Stimulated activated CD4-positive, alpha-beta T cell treated with anti-CD3 and anti-CD28 coated beads, Interleukin-4, amount 100 ng/mL, for 4 hours (primary cell): Measurements from ENCODE around the gene TMEM154.

Experiments
- DNase-seq, 2 experiments: peaks; one replicate each; pipeline ENCODE4 v3.0.0-alpha.2; 2020

TMEM154 gene

DNA sequence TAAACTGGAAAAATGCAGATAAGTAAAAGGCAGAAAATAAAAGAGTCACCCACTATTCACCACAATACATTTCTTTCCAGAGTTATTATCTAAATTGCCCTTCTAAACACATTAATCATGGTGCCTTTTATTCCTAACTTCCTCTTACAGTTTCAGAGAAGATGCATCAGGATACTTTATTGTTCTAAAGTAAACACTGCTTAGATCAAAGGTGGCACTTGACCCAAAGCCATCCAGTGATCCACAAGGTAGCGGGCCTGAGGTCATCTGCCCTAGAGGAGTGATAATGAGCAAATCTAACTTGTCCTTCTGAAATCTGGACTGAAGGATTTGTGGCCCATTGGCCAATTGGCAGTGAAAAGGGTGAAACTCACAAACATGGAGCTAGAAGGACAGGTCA is 12.0 kb upstream of the TMEM154 start:
- no peak for DNase-seq

DNA sequence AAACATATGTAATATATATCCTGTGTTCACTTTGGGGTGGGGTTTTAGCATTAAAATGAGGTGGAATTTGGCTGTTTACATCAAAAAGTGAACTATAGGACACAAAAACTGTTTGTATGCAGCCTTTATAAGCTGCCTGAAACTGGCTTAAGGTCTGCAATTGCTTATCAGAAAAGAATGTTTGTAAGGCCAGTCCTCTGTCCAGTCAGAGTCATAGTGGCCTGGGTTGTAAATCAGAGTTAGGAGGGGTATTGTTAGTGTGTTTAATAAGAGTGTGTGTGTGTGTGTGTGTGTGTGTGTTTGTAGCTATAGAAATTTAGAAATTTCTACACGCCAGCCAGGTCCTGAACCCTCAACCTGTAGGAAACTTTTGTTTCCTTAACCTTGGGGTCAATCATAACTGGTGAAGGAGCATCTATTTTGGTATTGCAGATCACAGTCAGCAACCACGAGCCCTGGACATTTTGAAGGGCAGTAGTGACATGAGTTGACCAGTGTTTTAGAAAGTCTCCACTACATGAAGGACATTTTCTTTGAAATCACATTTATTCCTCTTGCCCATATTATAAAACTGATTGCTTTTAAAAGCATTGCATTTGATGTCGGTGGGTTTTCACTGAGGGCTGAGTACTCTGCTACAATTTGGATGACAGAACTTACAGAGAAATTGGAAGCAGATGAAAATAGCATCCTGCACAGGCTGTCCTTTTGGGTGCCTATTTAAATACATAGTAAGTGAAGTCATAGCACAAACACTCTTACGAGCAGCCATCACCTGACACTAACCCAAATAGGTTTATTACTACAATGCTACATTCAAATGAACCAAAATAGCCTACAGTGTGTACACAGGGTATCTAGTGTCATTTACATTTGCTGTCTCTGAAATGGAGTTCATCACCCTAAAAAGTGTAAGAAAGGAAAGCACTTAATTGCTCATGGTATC is 11.2 kb upstream of the TMEM154 start:
- no peak for DNase-seq

DNA sequence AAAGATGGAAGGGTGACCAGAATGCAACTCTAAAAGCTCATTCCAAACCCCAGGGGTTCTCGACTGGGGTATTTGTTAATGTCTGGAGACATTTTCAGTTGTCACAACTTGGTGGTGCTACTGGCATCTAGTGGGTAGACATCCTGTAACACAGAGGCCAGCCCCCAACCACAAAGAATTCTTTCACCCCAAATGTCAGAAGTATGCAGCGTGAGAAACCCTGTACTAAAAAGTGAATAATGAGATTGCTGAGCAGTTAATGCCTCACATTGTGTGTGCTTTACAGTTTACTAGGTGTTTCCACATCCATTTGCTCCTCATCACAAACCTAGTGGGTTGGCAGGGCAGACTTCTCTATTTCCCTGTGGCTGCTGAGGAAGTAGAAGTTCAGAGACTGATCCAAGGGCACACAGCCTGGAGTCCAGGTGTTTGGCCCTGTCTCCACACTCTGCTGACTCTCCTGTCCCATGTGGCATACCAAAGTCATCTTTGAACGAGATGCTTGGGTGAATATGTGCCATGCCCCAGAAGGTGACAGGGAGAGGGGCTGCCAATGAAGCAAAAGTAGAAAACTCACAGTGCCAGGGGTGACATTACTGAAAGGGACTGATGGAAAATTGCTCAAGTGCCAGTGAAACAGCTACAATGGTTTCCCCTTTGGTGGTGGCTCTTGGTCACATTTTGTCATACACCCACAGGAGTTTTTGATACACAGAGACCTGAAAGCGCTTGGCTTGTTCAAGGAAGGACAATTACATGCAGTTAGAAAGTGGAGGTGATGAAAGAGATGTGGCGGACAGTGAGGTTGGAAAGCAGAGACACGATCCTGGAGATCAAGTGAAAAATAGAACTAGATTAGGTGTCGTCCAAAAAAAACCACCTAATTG is 10.1 kb upstream of the TMEM154 start:
- DNase-seq = no peak

DNA sequence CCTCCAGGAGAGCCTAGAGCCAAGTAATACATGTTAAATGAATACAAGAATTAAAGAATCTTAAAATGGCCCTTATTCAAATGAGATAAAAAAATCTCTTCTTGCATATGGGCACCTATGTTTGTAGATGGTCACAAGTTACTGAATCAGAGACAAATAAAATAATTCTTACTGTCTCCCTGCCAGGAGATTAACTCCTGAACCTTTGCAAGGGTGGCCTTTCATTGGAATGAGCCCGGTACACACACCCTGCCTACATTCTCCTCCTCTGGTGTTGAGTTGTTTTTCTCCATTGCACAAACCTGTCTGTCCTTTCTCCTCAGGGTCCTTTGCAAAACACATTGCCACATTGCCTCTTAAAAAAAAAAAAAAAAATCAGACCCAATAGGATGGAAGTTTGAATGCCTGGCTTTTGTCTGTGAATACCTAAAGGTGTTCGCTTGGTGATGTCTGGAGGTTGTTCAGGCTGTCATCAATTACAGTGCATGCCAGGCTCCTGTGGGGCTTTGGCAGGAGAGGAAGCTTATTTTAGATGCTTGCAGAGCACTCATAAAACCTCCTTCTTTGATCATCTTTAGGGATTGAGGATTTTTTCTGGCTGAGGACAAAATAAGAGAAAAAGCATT is 8.3 kb upstream of the TMEM154 start:
- no peak for DNase-seq

DNA sequence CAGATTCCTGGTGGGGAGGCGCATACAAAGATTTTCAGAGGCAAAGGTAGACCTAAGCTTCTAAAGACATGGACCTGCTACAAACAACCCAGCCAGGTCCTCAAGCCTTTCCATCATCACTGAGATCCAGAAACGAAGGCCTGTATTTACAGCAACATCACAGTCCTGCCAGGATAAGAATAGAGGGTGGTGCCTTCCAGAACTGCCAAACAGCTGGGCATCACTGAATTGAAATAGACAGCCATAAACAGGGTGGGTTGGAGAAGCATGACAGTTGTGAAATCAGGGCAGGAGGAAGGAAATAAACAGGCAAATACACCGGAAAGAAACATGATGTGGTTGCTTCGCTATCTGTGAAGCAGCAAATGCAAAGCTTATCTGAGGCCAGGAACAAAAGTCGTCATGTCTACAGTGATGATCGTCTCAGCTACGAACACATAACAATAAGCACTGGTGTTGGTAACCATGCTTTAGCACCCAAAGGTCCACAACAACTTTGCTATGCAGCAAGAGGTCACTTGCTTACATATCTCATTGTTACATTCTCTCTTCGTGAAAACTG is 6.7 kb upstream of the TMEM154 start:
- no peak for DNase-seq

DNA sequence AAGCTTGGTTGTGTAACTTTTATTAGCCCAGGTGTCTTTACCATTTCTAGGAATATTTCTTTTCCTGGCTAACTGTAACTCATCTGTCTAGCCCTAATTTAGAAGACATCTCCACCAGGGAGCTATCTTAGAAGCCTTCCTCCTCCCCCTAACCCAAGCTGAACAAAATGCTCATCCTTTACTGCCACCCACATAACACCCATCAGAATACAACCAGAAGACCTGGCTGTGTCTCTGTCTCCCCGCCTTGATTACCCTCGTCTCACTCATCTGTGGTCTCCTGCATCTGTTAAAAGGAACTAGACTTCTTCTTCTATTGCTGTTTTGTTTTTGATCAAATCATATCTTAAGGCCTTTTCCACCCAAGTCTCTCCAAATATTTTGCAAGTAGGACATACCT is 4.8 kb upstream of the TMEM154 start:
- DNase-seq = no peak

DNA sequence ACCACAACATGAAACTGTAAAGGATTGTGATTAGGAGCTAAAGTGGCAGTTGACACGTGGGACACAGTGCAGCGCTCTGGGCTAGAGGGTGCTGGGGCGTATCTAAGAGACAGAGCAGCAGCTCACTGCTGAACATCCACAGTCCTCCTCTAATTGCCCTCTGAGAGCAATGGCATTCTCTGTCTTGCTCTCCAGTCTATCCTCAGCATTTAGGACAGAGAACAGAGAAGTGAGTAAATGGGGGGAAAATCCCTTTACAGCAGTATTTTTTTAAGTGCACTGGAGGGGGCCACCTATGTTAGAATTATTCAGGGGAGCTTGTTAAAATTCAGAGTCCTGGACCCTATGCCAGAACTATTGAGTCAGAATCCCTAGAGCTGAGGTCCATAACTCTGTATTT is 4.2 kb upstream of the TMEM154 start:
- DNase-seq = no peak

DNA sequence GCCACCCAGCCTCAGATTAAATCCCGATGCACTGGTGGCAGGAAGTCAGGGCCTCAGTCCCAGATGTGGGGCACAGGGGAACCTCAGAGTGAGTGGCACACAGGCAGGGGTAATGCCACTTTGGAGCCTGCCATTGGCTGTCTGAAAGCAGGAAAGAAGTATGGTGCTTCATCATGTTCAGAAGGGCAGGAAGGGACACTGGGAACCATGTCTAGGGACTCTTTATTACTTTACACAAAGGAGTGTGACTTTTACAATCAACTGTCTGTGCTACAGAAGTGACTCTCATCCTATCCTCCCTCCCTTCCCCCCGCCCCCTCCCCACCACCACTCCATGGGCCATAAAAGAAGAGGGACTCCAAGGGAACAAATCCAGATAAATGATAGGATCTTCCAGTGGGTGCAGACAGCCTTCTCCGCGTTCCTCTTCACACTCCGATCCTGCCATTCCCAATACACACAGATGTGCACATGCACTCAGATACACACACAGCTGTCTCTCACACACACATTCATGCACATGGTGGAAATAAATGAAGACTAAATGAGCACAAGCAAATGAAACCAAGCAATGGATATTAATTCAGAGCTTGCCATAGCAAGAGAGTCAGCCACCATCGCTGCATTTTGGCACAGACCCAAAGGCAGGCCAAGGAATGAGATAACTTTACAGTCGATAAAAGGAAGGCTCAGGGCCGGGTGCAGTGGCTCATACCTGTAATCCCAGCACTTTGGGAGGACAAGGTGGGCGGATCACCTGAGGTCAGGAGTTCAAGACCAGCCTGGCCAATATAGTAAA is 2.5 kb upstream of the TMEM154 start:
- no peak for DNase-seq

DNA sequence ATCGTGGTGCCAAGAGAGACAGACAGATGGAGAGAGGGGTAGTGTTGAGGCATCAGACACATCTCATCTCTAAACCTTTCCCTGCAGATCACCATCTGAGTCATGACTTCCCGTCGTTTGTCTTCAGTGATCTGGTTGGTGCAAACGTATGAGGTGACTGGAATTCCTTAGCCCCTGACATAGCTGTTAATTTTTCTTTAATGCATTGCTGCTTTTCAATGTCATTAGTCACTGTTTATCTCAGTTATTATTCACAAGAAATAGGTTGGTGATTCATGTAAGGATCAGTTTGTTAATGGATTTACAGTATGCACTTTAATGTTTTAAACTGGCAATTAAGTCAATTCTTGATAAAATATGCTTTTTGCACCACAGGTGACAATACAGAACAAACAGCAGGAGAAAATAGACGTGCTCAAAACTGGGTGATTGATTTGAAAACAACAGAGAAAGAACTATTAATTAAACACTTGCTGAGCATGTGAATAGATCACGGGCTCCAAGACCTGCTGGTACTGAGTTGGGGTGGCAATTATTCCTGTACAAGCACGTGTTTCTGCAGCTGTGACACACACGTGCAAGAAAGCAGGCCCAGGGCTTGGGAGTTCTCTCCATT is 1.3 kb upstream of the TMEM154 start:
- no peak for DNase-seq

DNA sequence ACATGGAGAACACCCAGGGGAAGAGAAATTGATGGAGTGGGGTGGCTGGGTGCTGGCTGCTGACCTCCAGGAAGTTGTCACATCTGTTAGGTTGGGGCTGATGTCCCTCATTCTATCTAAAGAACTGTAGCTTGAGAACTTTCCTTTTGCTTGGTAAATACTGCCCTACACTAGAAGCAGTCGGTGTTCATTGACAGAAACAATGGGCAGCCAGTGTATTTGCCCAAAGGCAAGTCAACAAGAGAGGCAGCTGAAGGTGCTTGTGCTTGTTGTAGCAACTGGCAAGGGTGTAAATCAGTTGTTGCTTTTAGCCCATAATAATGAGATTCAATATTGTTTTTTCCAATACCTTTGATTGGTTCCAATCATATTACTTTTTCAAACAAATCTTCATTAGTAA is 956 bp downstream of the TMEM154 start:
- DNase-seq = no peak

DNA sequence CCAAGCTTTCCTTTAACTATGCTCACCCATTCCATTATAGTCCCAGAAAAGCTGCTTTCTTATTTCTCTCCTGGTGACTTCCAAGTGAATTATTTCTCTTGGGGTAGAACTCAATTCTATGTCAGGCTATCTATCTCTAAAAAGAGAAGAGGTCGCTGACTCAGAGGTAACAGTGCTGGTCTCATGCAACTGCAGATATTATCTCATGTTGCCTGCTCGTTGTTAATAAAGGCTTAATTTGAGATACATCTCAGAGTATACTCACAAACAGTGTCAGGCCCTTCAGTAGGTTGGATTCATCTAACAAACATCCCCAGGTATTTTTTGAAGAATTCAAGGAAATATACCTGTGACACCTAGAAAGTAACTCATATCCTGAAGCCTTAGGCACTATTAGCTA is 2.7 kb downstream of the TMEM154 start:
- DNase-seq = no peak

DNA sequence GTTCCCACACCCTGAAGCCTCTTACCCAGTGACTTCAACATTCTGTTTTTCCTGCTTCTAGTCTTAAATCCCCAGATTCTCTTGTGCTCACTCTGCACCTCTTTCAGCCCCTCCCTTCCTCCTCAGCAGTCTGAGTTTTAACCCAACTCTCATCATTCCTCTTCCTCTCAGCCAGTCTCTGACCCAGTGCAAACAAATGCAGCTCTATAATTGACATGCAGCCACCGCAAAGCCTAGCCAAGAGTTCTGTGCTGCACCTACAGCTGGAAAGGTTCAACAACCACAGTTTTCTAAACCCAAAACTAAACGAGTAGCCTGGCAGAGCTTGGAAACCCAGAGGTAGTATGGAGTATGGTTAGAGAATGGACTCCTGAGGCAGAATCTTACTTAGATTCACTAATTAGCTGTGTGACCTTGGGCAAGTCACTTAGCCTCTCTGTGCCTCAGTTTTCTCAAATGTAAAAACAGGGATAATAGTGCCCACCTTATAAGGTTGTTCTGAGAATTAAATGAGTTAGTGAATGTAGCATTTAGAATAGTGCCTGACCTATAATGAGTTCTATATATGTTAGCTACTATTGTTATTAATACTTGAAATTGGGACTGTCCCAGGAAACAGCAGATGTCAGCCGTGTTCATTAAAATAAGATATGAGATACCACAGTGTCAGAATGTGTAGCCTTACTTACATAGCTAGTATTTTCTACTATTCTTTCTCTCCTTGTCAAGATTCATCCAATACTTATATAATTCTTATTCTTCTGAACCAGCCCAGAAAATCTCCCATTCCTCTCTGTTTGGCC is 3.5 kb downstream of the TMEM154 start:
- DNase-seq = no peak

DNA sequence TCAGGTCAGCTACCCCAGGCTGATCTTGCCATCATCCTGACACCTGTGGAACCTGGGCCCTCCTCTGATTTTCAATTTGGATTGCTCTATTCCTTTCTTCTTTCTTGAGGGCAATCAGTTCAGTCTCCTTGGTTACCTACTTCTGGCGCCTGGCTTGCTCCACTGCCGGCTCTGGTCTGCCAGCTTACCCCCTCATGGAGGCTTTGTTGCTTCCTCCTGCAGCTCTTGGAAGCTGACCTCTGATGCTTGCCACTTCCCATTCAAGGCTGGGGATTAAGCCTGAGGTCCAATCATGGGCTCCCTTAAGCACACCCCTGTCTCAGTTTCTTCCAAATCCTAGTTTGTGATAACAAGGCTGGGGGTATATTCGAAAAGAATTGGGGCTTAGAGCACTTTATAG is 5.4 kb downstream of the TMEM154 start:
- no peak for DNase-seq

DNA sequence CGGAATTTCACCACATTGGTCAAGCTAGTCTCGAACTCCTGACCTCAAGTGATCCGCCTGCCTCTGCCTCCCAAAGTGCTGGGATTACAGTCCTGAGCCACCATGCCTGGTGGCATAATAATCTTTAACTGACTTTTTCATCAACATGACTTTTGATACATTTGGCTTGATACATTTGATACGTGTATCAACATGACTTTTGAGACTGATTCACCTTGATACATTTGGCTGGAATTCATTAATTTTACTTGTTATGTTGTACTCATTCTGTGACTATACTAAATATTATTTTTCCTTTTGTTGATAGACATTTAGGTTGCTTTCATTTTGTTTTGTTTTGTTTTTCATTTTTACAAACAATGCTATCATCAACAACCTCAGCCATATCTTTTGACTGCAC is 6.3 kb downstream of the TMEM154 start:
- DNase-seq = no peak

DNA sequence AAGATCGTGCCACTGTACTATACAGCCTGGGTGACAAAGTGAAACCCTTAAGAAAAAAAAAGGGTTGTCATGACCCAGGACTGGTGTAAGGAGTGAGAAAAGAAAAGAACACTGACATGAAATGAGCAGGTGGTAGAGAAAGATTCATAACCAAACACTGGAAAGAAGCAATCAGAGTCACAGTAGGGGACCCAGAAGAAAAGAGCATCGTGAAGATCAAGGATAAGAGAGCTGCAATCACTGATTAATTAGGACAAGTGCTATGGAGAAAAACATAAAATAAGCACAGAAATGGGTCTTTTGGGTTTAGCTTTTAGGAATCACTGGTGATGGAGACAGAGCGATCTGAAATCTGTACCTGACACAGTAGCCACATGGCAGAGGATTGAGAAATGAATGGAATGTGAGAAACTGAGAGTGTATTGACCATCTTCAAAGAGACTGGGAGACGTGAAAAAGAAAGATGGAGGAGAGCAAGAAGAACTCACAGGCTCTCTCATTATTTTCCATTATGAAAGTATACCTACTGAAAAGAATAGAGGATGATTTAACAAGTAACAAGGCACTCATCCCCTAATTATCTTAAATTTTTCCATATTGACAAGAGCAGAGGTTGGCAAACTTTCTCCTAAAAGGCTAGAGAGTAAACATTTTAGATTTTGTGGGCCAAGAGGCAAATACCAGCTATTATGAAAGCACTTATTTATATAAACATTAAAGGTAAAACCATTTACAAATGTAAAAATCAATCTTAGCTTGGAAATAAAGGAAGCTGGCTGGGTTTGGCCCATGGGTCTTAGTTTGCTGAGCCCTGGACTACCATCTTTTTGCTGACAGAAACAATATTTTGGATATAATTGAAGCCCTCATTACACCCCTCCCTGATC is 7.3 kb downstream of the TMEM154 start:
- DNase-seq = no peak

DNA sequence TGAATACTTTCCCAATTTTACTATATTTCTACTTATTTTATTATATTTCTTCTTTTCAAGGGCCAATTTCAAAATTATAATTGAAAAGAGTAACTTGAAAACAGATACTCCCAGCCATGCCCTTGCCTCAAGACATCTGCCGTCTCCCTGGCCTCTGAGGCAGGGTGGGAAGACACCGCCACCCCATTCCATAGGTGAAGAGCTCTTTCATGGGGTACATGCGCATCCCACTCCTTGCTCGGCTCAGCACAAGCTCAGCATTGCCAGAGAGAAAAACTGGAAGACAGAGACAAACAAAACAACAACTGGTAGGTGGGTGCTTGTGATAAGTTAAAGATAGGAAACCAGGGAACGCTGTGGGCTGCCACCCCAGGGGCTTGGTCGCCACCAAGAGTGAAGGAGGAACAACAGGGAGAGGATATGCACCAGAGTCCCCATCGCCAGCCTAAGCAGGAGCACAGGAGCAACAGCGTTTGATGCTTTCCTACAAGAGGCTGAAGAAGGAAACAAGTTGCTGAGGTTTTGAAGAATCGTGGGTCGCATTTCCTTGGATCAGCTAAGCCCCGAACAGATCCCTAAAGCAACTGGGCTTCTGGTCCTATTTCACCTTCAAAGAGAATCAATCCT is 11.3 kb downstream of the TMEM154 start:
- no peak for DNase-seq

DNA sequence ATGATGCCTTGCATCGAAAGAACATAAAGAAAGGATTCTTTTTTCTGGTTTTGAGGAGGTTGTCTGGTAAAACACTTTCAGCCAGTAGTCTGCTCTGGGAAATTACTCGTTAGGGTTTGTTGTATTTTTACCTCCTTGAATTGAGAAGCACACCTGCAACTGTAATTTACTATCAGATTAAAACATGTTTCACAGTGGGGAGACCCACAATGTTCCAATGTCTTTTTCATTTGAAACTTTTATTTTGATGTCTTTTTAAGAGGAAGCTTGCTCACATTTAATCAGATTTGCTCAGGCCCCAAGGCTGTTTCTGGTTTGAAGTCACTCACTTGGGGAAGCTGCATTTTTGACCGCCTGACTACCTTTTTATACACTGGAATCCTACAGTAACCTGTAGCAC is 12.0 kb downstream of the TMEM154 start:
- no peak for DNase-seq

DNA sequence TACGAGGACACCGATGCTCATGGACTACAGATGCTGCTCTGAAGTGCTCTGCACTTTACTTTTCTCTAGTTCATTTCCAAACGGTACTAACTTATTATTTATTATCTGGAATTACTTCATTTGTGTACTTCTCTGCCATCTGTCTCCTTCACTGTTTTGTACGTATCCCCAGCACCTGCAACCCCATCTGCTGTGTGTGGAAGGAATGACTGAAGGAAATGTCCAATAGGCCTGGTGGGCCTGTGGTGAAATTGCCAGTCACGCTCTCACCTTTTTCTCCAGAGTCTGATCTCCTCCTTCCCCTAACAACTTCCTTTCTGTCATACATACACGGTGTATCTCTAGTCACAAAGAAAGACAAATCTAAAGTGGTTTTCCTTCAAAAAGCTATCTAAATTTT is 12.9 kb downstream of the TMEM154 start:
- no peak for DNase-seq

DNA sequence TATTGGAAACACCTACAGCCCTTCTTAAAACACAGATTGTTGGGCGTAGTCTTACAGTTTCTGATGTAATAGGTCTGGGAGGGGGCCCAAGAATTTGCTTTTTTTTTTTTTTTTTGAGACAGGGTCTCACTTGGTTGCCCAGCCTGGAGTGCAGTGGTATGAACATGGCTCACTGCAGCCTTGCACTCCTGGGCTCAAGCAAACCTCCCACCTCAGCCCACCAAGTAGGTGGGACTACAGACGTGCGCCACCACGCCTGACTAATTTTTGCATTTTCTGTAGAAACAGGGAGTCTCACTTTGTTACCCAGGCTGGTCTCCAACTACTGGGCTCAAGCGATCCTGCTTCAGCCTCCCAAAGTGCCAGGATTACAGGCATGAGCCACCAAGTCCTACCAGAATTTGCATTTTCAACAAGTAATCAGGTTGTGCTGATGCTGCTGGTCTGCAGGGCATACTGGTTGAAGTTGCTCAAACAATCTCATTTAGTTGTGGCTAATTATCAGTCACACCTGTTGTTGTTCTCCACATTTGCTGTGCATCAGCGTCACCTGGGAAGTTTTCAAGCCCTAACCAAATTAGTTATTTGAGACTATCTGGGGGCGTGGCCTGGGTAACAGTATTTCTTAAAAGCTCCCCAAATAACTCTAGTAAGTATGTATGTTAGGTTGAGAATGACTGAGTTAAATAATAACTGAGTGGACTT is 14.0 kb downstream of the TMEM154 start:
- DNase-seq = no peak
